ENCODE results near the gene SART3.

SART3 gene

GRCh38 chr12:108602976-108603704 is 42.2 kb upstream of the SART3 start:
- H3K9ac ChIP-seq (ENCODE audit: low read depth, low read length) = no peak overlapping the region
- peaks cover 2% of the 10 kb centered on the region for H3K4me1 ChIP-seq (ENCODE audit: control insufficient read depth, insufficient read depth, low read length)
- no peaks in the 10 kb centered on the region for H3K9me3 ChIP-seq (ENCODE audit: control insufficient read depth, insufficient read depth, low read length)
- H3K4me3 ChIP-seq (ENCODE audit: low read depth, low read length) = no peak overlapping the region
- H3K27me3 ChIP-seq (ENCODE audit: control insufficient read depth, insufficient read depth, low read length) = no peaks in the 10 kb centered on the region
- no peaks in the 10 kb centered on the region for H3K36me3 ChIP-seq (ENCODE audit: control insufficient read depth, insufficient read depth, low read length)

DNA sequence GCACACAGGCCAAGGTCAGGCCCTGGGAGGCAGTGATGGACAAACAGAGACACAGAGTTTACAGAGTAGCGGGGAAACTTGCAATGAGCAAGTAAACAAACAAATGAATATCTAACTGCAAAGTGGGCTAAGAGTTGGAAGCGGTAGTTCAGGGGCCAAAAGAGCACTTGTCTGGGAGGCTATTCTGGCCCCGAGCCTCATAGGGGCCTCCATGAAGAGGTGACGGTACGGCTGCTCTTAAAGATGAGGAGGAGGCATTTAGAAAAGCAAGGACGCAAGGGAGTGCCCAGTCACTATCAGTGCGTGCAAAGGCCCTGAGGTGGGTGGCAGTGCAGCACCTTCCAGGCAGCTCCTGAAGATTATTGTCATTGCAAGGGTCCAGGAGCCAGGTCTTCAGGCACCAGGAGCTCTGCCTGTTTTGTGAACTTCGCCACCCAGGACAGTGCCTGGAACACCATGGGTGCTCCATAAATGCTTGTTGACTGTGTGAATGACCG is 41.3 kb upstream of the SART3 start:
- H3K27me3 ChIP-seq (ENCODE audit: control insufficient read depth, insufficient read depth, low read length) = no peaks in the 10 kb centered on the region
- no peaks in the 10 kb centered on the region for H3K9me3 ChIP-seq (ENCODE audit: control insufficient read depth, insufficient read depth, low read length)
- H3K4me1 ChIP-seq (ENCODE audit: control insufficient read depth, insufficient read depth, low read length) = peaks cover 2% of the 10 kb centered on the region
- H3K36me3 ChIP-seq (ENCODE audit: control insufficient read depth, insufficient read depth, low read length) = no peaks in the 10 kb centered on the region
- H3K4me3 ChIP-seq (ENCODE audit: low read depth, low read length) = no peak overlapping the region
- no peak overlapping the region for H3K9ac ChIP-seq (ENCODE audit: low read depth, low read length)

GRCh38 chr12:108600702-108601007 is 39.7 kb upstream of the SART3 start:
- no peaks in the 10 kb centered on the region for H3K36me3 ChIP-seq (ENCODE audit: control insufficient read depth, insufficient read depth, low read length)
- no peak overlapping the region for H3K9ac ChIP-seq (ENCODE audit: low read depth, low read length)
- no peak overlapping the region for H3K4me3 ChIP-seq (ENCODE audit: low read depth, low read length)
- no peaks in the 10 kb centered on the region for H3K9me3 ChIP-seq (ENCODE audit: control insufficient read depth, insufficient read depth, low read length)
- H3K4me1 ChIP-seq (ENCODE audit: control insufficient read depth, insufficient read depth, low read length) = peaks cover 2% of the 10 kb centered on the region
- no peaks in the 10 kb centered on the region for H3K27me3 ChIP-seq (ENCODE audit: control insufficient read depth, insufficient read depth, low read length)

- H3K4me3 ChIP-seq (ENCODE audit: low read depth, low read length) = no peak overlapping the region
- no peaks in the 10 kb centered on the region for H3K9me3 ChIP-seq (ENCODE audit: control insufficient read depth, insufficient read depth, low read length)
- peaks cover 2% of the 10 kb centered on the region for H3K4me1 ChIP-seq (ENCODE audit: control insufficient read depth, insufficient read depth, low read length)
- no peaks in the 10 kb centered on the region for H3K27me3 ChIP-seq (ENCODE audit: control insufficient read depth, insufficient read depth, low read length)
- H3K36me3 ChIP-seq (ENCODE audit: control insufficient read depth, insufficient read depth, low read length) = no peaks in the 10 kb centered on the region
- no peak overlapping the region for H3K9ac ChIP-seq (ENCODE audit: low read depth, low read length)
These were observed 39.2 kb upstream of the SART3 start for GRCh38 chr12:108599948-108600701.

DNA sequence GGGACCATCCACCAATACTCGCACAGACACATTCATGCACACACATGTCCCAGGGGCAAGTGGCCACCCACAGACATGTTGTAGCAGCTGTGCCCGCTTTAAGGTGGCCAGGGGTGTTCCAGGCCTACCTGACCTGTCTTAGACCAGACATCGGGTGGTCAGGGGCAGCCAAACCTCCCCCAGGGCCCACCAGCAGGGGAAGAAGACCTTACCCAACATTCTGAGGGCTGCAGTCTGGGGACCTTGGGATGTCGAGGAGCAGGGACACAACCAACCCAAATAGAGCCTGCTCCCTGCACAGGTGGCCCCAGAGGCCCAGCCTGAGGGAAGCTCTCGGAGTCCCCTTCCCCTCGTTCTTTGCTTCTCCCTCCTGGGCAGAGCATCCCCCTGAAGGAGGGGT is 38.6 kb upstream of the SART3 start:
- H3K4me3 ChIP-seq (ENCODE audit: low read depth, low read length) = no peak overlapping the region
- H3K9me3 ChIP-seq (ENCODE audit: control insufficient read depth, insufficient read depth, low read length) = no peaks in the 10 kb centered on the region
- peaks cover 2% of the 10 kb centered on the region for H3K4me1 ChIP-seq (ENCODE audit: control insufficient read depth, insufficient read depth, low read length)
- no peaks in the 10 kb centered on the region for H3K27me3 ChIP-seq (ENCODE audit: control insufficient read depth, insufficient read depth, low read length)
- H3K9ac ChIP-seq (ENCODE audit: low read depth, low read length) = no peak overlapping the region
- H3K36me3 ChIP-seq (ENCODE audit: control insufficient read depth, insufficient read depth, low read length) = no peaks in the 10 kb centered on the region

GRCh38 chr12:108598553-108599250 is 37.7 kb upstream of the SART3 start:
- H3K27me3 ChIP-seq (ENCODE audit: control insufficient read depth, insufficient read depth, low read length) = no peaks in the 10 kb centered on the region
- no peaks in the 10 kb centered on the region for H3K36me3 ChIP-seq (ENCODE audit: control insufficient read depth, insufficient read depth, low read length)
- H3K4me1 ChIP-seq (ENCODE audit: control insufficient read depth, insufficient read depth, low read length) = no peaks in the 10 kb centered on the region
- no peak overlapping the region for H3K9ac ChIP-seq (ENCODE audit: low read depth, low read length)
- no peaks in the 10 kb centered on the region for H3K9me3 ChIP-seq (ENCODE audit: control insufficient read depth, insufficient read depth, low read length)
- H3K4me3 ChIP-seq (ENCODE audit: low read depth, low read length) = no peak overlapping the region

DNA sequence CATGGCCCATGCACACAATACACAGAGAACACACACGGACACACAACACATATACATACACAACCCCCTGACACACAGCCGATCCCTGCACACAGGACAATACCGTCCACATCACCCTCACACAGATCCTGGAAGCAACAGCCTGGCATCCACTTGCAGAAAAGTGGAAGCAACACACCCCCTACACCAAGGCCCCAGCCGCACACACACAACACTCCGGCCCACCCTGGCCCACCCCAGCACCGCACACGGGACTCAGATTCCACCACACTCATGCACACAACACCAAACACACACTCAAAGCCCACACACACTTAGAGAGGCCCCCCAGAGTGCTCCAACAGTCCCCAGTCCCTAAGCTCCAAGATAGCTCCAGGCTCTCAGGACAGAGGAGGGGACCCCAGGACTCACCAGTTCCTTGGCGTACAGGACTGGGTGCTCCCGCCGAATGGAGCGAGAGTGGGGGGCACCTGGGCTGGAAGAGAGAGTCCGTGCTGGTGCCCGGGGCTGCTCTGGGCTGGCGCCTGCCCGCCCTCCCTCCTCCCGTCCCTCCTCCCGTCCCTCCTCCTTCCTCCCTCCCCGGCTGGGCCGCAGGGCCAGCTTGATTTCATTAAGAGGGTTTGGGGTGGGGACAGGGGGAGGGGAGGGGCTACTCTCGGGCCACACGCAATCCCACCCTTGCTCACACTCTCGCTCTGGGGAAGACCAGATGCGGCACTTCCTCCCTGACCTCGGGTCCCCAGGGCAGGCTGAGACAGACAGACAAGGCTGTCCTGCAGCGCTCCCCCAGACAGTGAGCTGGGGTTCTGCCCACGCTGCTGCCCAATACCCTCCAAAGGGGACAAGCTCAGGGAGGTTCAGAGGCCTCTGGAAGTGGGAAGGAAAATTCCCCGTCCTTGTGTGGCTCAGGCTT is 36.8 kb upstream of the SART3 start, which contains the start of gene TMEM119:
Gene TMEM119 (minus strand): TSS at position 526 of the 913 bp plus-strand sequence. CDS start 5,701 bp downstream, outside the sequence.
- no peaks in the 10 kb centered on the region for H3K9me3 ChIP-seq (ENCODE audit: control insufficient read depth, insufficient read depth, low read length)
- H3K9ac ChIP-seq (ENCODE audit: low read depth, low read length) = no peak within 1 kb of the TSS
- no peaks in the 10 kb centered on the region for H3K27me3 ChIP-seq (ENCODE audit: control insufficient read depth, insufficient read depth, low read length)
- H3K4me3 ChIP-seq (ENCODE audit: low read depth, low read length) = no peak within 1 kb of the TSS
- H3K36me3 ChIP-seq (ENCODE audit: control insufficient read depth, insufficient read depth, low read length) = no peaks in the 10 kb centered on the region
- H3K4me1 ChIP-seq (ENCODE audit: control insufficient read depth, insufficient read depth, low read length) = no peaks in the 10 kb centered on the region

GRCh38 chr12:108596854-108597558 is 36.0 kb upstream of the SART3 start:
- H3K9me3 ChIP-seq (ENCODE audit: control insufficient read depth, insufficient read depth, low read length) = no peaks in the 10 kb centered on the region
- H3K4me1 ChIP-seq (ENCODE audit: control insufficient read depth, insufficient read depth, low read length) = no peaks in the 10 kb centered on the region
- H3K9ac ChIP-seq (ENCODE audit: low read depth, low read length) = no peak overlapping the region
- no peak overlapping the region for H3K4me3 ChIP-seq (ENCODE audit: low read depth, low read length)
- H3K36me3 ChIP-seq (ENCODE audit: control insufficient read depth, insufficient read depth, low read length) = no peaks in the 10 kb centered on the region
- H3K27me3 ChIP-seq (ENCODE audit: control insufficient read depth, insufficient read depth, low read length) = no peaks in the 10 kb centered on the region

DNA sequence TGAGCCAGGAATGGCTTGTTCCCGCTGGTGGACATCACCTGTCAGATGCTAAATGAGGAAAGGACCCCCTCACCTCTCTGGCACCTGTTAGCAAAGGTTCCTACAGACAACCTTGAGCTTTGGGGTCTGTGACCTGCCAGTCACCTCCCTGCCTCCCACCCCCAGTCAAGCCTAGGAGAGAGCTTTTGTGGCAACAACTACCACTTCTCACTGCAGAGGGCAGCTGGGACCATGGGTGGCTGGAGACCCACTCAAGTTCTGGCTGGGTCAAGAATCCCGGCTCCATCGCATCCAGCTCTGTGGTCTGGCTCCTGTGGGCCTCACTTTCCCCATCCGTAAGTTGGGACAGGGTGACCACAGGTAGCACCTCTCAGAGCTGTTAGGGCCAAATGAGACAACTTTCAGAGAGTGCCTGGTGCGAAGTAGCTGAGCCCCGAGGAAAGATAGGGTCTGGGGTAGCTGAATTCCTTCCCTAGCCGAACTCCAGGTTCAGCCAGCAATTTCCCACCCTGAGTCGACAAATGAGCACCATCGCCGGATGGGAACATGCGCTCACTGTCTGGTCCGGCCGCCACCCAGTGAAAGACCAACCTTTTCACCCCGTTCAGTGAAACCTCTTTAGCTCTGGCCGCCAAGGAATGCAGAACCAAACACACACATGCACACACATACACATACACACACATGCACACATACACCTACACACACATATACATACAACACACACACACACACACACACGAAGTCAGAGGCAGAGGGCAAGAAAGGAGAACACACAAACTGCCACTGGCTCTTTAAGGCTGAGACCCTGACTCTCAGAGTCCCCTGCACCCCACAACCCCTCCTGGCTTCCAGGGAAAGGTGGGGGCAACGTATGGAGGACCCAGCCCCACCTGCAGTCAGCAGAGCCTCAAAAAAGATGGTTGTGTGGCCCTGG is 35.0 kb upstream of the SART3 start:
- Histone ChIP-seq H3K9me3 (ENCODE audit: control insufficient read depth, insufficient read depth, low read length) (no peaks in the 10 kb centered on the region), H3K4me1 (ENCODE audit: control insufficient read depth, insufficient read depth, low read length) (no peaks in the 10 kb centered on the region), H3K4me3 (ENCODE audit: low read depth, low read length) (no peak overlapping the region), H3K9ac (ENCODE audit: low read depth, low read length) (no peak overlapping the region), H3K36me3 (ENCODE audit: control insufficient read depth, insufficient read depth, low read length) (no peaks in the 10 kb centered on the region), H3K27me3 (ENCODE audit: control insufficient read depth, insufficient read depth, low read length) (no peaks in the 10 kb centered on the region)
